Calu3 (cell line): ENCODE results near the gene GABPB1. TPM values are rescaled to one million over a fixed set of nuclear protein-coding genes. Genes with fewer than 3 reads are reported as not detected.

ENCODE experiments used
- BruUV-seq: library from RNA; stranded (reverse); fragments of 400-500 nt; replicated peaks from 2 replicates; lab custom pipeline; 2021; lab: Mats Ljungman, UMichigan
- CTCF ChIA-PET: fragments of 300-600 bp; sonication (Branson Sonifier 250); formaldehyde crosslinking; loops from one replicate; lab custom pipeline; 2022; ENCODE audit warnings: antibody characterized with exemption; lab: Charles Lee
- DNase-seq: peaks from one replicate; pipeline ENCODE4 v3.0.0; 2022
- H3K27ac Mint-ChIP-seq: one replicate; pipeline ENCODE4 v1.8.0; 2022; ENCODE audit warnings: mixed read lengths; ENCODE audit not compliant: unreplicated experiment
- H3K27me3 Mint-ChIP-seq: one replicate; pipeline ENCODE4 v1.8.0; 2022; ENCODE audit warnings: mixed read lengths; ENCODE audit not compliant: unreplicated experiment
- H3K36me3 Mint-ChIP-seq: one replicate; pipeline ENCODE4 v1.8.0; 2022; ENCODE audit warnings: mild to moderate bottlenecking, moderate library complexity, mixed read lengths; ENCODE audit not compliant: insufficient read depth, unreplicated experiment
- H3K4me1 Mint-ChIP-seq: one replicate; pipeline ENCODE4 v1.8.0; 2022; ENCODE audit warnings: mild to moderate bottlenecking, low read depth, mixed read lengths; ENCODE audit not compliant: unreplicated experiment
- H3K4me3 Mint-ChIP-seq: one replicate; pipeline ENCODE4 v1.8.0; 2022; ENCODE audit warnings: mild to moderate bottlenecking, low read depth, moderate library complexity, mixed read lengths; ENCODE audit not compliant: unreplicated experiment
- H3K9me3 Mint-ChIP-seq: one replicate; pipeline ENCODE4 v1.8.0; 2022; ENCODE audit warnings: low read depth, mixed read lengths; ENCODE audit not compliant: unreplicated experiment
- intact Hi-C: fragments of 100-400 bp; cut with micrococcal nuclease; formaldehyde crosslinking; loops from one replicate; pipeline ENCODE4 v1.10.0; 2022; ENCODE audit not compliant: unreplicated experiment
- total RNA-seq: library from RNA; stranded (reverse); gene quantifications from 2 replicates; pipeline ENCODE4 v1.2.3, GENCODE V29; 2022
- TF ChIP-seq, protein P1 (sequence below): fragments of 200-600 bp; IDR thresholded peaks from one replicate; pipeline ENCODE4 v1.8.0; 2022; ENCODE audit warnings: antibody characterized with exemption; ENCODE audit not compliant: unreplicated experiment

GABPB1 gene
- total RNA-seq, 1 experiment from 2014 or later = 33.0 TPM

DNA sequence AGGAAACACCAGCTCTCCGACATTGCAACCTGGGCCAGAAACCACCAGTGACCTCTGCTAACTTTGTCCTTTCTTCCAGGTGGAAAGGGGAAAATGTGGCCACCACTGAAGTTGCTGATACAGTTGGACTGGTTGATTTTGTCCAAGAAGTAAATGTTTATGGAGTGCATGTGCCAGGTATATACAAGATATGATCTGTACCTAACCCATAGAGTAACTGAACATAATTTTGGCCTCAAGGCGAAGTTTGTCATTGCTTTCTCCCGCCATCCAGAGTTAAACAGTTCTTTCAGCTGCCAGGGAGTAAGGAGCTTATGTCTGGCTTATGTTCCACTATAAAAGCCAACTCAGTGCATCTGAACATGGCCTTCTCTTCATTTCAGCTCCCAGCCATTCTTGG lies 126.1 kb downstream of the GABPB1 start:
- intact Hi-C loops = no loop called here
- CTCF ChIA-PET = no interaction called here
- Mint-ChIP-seq H3K36me3 (no peaks in the 10 kb centered on the region), H3K4me1 (no peaks in the 10 kb centered on the region), H3K4me3 (no peak overlapping the region), H3K27me3 (no peaks in the 10 kb centered on the region), H3K9me3 (no peaks in the 10 kb centered on the region), H3K27ac (no peak overlapping the region)
- no TSS peak for BruUV-seq
- DNase-seq = no peak
- TF ChIP-seq, protein P1, sequence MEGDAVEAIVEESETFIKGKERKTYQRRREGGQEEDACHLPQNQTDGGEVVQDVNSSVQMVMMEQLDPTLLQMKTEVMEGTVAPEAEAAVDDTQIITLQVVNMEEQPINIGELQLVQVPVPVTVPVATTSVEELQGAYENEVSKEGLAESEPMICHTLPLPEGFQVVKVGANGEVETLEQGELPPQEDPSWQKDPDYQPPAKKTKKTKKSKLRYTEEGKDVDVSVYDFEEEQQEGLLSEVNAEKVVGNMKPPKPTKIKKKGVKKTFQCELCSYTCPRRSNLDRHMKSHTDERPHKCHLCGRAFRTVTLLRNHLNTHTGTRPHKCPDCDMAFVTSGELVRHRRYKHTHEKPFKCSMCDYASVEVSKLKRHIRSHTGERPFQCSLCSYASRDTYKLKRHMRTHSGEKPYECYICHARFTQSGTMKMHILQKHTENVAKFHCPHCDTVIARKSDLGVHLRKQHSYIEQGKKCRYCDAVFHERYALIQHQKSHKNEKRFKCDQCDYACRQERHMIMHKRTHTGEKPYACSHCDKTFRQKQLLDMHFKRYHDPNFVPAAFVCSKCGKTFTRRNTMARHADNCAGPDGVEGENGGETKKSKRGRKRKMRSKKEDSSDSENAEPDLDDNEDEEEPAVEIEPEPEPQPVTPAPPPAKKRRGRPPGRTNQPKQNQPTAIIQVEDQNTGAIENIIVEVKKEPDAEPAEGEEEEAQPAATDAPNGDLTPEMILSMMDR = no peak

DNA sequence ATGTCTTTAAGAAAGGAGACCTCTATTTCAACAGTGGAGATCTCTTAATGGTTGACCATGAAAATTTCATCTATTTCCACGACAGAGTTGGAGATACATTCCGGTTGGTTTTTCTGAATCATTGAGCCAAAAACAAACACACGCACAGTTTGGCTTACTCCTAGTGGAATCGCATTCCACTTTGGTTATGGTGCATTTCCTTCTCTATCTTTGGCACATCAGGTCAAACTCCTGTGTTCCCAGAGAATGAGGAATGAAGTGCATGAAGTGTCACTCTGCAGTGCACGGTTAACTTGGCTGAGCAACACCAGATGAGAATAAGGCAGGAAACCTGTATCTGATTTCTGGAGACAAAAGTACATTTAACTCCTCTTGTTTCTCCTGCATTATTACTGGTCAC lies 127.9 kb downstream of the GABPB1 start:
- no TSS peak for BruUV-seq
- intact Hi-C loops = no loop called here
- DNase-seq = no peak
- Mint-ChIP-seq H3K36me3 (no peaks in the 10 kb centered on the region), H3K9me3 (no peaks in the 10 kb centered on the region), H3K27ac (no peak overlapping the region), H3K4me1 (no peaks in the 10 kb centered on the region), H3K4me3 (no peak overlapping the region), H3K27me3 (no peaks in the 10 kb centered on the region)
- CTCF ChIA-PET = no interaction called here
- TF ChIP-seq, protein P1 = no peak

DNA sequence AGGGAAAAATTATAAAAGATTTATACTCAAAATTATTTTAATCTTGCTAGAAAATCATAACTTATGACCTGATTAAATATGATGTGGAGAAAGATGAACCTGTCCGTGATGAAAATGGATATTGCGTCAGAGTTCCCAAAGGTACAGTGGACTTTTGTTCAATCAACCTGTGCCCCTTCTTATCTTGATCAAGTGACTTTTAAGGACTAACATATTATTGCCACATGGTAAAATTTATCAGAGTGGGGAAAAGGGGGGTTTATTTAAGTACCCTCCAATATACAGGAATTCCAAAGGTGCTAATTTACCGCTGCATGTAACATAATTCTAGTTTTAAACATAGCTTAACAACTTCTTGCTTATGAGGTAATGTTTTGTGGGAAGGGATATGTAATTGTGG lies 129.1 kb downstream of the GABPB1 start:
- CTCF ChIA-PET = no interaction called here
- H3K27ac Mint-ChIP-seq = no peak overlapping the region
- no peaks in the 10 kb centered on the region for H3K9me3 Mint-ChIP-seq
- H3K4me1 Mint-ChIP-seq = no peaks in the 10 kb centered on the region
- H3K4me3 Mint-ChIP-seq = no peak overlapping the region
- H3K27me3 Mint-ChIP-seq = no peaks in the 10 kb centered on the region
- H3K36me3 Mint-ChIP-seq = no peaks in the 10 kb centered on the region
- intact Hi-C loops = no loop called here
- TF ChIP-seq, protein P1 = no peak
- BruUV-seq = no TSS peak
- DNase-seq = no peak

Other genes with a start within 250 kb of the GABPB1 start
- gene ATP8B4, start 236.0 kb downstream of the GABPB1 start, total RNA-seq = 0.24 and 0.61 TPM in 2 replicates
- gene SLC27A2, start 173.0 kb downstream of the GABPB1 start, total RNA-seq = 13.1 and 14.0 TPM in 2 replicates
- not detected in 2 replicates for gene HDC, start 89.5 kb downstream of the GABPB1 start, total RNA-seq
- gene USP8, start 69.2 kb upstream of the GABPB1 start, total RNA-seq = 72.4 and 73.2 TPM in 2 replicates
- gene USP50, start 191.5 kb upstream of the GABPB1 start, total RNA-seq = not detected in 2 replicates